T-helper 22 cell (primary cell): ENCODE results near the gene NAXD.
"Not testable (repeated sequence)": the region's sequence is repeated elsewhere in the genome, so short reads cannot be mapped to it uniquely, and the experiment has no call there.

Experiments used
- DNase-seq: peaks from one replicate; pipeline ENCODE4 v3.0.0-alpha.2; 2020; ENCODE audit warnings: low read depth

NAXD gene

DNA sequence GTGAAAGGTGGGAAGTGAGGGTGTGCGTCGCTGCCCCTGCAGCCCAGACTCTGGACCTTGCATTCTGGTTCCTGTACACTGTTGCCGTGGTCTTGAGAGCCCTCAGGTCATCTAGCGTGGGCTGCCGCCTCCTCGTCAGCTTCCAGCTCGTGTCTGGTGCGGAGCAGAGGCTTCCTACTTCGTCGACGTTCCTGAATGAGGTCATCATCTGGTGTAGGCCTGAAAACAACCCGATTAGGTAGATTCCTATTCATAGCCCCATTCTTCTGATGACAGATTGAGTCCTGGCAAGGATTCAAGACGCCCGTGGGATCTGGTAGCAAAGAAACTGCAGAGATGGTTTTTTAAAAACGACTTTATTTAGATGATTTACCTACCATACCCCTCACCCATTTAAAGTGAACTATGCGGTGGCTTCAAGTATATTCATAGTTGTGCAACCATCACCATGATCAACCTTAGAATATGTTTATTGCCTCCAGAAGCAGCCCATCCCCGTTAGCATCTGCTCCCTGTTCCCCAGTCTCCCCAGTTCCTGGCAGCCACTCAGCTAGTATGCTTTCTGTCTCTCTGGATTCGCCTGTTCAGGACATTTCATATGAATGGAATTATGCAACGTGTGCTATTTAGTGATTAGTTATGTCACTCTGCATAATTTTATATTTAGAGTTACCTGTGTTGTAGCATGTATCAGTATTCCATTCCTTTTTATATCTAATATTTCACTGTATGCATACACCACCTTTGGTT lies 13.8 kb downstream of the NAXD start:
- DNase-seq, result no peak

DNA sequence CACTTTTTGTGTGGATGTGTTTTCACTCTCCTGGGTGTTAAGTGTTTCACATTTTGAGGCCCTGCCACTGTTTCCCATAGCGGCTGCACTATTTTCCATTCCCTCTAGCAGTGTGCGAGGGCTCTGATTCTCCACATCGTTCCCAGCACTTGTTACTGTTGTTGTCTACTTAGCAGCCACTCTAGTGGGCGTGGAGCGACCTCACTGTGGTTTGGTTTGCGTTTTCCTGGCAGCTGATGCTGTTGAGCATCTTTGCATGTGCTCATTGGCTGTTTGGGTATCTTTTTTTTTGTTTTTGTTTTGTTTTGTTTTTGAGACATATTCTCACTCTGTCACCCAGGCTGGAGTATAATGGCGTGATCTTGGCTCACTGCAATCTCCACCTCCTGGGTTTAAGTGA lies 14.4 kb downstream of the NAXD start:
- no peak for DNase-seq

DNA sequence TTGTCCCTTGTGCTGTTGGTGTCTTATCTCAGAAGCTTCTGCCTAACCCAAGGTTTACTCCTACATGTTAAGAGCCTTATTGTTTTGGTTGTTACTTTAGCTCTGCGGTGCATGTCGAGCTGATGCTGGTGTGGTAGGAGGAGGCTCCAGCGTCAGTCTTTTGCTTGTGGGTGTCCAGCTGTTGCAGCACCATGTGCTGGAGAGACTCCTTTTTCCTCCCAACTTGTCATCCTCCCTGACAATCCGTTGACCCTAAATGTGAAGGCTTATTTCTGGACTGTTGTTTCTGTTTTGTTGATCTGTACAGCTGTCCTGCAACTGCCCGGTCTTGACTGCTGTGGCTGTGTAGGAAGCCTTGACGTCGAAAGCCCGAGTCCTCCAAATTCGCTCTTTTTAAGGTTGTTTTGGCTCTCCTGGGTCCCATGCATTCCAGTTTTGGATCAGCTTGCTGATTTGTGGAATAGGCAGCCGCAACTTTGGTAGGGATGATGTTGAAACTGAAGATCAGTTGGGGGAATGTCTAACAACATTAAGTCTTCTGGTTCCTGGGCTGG lies 15.3 kb downstream of the NAXD start:
- no peak for DNase-seq

DNA sequence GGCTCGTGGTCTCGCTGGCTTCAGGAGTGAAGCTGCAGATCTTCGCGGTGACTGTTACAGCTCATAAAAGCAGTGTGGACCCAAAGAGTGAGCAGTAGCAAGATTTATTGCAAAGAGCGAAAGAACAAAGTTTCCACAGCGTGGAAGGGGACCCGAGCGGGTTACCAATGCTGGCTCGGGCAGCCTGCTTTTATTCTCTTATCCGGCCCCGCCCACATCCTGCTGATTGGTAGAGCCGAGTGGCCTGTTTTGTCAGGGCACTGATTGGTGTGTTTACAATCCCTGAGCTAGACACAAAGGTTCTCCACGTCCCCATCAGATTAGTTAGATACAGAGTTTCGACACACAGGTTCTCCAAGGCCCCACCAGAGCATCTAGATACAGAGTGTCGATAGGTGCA lies 16.9 kb downstream of the NAXD start:
- DNase-seq, result not testable (repeated sequence)

DNA sequence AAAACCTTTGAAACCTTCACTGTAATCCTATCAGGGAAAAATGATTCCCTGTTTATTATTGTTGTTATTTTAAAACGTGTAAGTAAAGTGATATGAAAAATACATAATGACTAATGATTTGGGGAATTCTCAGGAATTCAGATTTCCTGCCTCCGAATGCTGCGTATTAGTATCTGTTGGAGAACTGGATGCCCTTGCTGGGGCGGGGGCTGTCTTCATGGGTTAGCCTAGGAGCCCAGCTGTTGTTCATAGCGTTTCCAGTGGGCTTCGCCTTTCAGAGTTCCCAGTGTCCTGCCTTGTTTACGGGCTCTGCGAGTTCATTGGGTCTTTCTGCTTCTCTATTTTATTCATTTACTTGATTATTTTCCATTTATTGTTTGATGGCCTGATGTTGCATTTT lies 18.4 kb downstream of the NAXD start:
- no peak for DNase-seq

DNA sequence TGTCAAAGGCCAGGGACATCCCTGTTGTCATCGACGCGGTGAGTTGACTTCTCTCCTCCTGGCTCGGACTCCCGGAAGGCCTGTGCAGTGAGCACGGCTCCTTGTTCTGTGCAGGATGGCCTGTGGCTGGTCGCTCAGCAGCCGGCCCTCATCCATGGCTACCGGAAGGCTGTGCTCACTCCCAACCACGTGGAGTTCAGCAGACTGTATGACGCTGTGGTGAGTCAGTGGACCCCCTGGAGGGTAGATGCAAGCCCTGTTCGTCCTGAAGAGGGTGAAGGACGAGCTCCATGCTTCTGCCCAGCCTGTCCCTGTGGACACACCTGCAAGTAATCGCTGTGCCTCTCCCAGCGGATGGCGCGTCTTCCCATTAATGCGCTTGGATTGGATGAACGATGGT lies 19.2 kb downstream of the NAXD start:
- no peak for DNase-seq

DNA sequence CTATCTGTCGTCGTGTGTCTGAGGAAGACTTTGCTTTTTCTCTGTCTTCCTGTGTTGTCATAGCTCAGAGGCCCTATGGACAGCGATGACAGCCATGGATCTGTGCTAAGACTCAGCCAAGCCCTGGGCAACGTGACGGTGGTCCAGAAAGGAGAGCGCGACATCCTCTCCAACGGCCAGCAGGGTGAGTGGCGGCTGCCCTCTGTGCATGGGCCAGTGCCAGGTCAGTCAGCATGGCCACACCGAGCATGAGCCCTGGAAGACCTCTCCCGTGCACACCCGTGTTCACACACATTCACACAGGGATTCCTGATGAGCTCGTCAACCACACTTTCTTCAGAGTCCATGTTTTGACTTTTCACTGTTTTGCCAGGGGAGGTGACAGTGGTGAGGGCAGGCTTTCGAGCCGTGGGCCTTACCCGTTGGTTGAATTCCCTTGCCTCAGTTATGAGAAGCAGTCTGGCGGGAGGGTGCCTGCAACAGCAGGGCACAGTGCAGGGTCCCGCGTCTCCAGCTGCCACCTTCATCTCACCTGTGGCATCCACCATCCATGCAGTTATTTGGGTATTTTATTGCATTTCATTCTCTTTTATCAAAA lies 20.2 kb downstream of the NAXD start:
- no peak for DNase-seq

DNA sequence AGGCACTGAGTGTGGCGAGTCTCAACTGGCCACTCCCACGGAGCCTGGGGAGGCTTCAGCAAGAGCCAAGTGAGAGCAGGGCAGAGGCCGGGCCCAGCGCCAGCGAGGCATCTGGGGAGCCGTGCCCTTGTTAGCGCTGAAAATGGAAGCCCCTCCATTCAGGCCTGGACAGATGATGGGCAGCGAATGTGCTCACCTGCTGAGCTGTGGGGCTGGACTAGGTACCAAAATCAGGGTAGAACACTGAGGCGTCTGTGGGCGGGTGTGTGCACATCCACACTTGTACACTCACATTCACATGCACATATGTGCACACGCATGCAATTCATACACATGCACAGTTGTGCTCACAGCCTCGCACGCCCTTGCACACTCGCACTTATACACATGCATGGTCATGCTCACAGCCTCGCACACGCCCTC lies 20.7 kb downstream of the NAXD start:
- DNase-seq, result no peak

DNA sequence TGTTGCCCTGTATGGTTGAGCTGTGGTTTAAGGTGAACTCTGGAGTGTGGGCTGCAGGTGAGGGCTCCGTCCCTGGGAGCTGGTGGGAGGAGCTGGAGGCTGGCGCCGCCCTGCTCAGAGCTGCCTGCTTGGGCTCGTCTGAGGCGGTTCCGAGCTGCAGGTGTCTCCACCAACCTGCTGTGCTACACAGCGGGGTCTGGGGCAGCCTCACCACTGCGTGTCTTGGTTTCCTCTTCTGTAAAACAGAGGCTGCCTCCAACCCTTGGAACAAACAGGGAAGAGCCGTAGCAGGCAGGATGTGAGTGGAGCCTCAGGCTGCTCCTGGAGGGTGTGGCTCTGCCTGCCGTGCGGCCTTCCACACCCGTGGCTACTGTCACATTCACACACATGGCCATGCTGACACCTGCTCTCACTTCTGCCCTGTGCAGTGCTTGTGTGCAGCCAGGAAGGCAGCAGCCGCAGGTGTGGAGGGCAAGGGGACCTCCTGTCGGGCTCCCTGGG lies 21.4 kb downstream of the NAXD start:
- no peak for DNase-seq

DNA sequence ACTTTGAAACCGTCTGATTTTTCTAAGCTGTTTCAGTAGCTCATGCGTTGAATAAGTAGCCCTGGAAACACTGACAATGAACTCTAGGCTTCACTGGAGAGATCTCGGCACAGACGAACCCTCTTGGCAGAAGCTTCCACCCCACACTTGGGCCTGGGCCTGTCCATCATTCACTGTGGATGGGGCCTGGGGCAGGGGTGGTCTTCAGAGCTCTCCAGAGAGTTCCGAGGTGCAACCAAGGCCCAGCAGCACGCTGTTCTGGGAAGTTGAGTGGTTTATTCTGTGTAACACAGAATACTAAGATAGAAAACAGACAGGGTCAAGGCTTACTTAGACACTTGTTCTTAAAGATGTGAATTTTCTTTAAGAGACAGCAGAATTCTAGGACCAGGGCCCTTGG lies 21.9 kb downstream of the NAXD start:
- no peak for DNase-seq

DNA sequence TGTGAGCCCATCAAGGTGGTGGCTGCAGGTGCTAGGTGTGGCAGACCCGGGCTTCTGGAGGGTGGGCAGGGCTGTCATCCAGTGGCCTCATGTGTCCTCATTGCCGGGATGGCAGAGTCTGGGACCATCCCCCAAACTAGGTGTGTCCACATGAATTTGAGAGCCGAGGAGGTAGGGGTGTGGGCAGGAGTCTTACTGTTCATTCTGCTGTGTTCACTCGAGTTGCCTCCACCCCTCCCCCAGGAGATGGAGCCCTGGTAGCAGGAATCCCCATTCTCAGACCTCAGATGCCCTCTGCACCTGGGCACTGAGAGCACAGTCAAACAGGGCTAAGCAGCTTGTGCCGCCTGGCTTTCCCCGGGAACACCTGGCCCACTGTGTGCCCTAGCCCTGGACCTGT lies 22.4 kb downstream of the NAXD start:
- no peak for DNase-seq

DNA sequence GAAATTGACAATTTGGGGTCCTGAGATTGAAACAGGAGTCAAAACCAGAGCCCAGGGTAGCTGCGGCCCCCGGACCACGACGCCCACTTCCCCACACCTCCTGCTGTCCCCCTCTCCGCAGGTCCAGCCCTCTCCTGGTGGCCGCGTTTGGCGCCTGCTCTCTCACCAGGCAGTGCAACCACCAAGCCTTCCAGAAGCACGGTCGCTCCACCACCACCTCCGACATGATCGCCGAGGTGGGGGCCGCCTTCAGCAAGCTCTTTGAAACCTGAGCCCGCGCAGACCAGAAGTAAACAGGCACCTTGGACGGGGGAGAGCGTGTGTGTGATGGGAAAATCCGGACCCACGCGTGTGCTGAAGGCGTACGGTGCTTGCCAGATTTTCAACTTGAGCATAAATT lies 22.9 kb downstream of the NAXD start:
- no peak for DNase-seq

DNA sequence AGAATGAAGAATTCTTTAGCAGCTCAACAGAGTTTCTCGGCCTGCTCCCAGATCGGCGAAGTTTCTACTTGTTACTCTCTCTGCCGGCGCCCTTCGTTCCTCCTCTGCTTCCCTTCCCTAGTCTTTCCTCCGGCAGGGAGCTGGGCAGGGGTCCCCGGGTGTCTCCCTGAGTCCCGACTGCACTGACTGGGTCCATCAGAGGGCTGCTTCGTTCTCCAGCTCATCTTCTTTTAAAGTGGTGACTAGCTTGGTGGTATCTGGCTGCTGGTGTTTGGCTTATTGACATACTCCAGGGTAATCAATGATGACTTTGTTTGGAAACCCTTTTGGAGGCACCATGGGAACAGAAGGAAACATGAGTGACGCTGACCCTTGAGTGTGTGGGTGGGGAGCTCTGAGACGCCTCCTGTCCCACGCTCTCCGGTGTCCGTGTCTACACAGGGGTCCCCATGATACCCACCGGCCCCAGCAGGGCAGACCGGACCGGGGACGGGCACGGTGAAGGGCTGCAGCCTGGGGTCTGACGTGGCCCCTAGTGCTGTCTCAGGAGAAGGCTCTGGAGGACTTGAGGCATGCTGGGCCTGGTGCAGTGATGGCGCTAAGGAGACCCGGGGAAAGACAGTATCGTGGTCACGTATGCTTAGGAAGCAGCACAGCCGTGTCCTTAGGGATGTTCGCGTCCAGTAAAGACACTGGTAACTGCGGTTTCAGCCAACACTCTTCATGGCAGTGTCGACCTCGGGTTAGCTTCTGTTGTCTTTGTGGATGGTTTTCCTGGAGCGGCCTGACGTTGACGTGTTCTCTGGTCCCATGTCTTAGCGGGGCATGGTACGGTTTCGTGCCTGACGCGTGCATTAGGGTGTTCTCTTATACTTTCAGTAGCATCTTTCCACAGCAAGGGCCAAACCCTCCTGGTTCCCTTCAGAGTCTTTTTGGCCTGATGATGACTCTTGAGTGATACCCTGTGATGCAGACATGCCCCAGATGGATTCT lies 23.8 kb downstream of the NAXD start:
- no peak for DNase-seq

DNA sequence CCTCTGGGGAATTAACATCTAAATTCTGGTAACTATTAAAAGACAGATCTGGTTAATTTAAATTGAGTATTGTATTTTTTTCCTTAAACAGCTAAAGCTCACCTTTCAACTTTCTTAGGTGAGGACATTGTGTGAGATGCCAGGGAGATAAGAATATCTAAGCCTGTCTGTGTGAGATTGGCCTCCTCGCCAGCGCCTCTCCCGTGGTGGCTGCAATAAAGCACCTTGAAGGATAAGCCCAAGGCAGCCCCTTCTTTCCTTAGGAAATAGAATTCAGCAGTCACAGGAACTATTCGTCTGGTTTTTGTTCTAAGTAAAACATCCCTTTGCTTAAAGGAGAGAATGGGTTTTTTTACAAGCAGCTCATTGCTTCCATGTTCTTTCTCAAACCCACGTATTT lies 24.6 kb downstream of the NAXD start:
- no peak for DNase-seq

DNA sequence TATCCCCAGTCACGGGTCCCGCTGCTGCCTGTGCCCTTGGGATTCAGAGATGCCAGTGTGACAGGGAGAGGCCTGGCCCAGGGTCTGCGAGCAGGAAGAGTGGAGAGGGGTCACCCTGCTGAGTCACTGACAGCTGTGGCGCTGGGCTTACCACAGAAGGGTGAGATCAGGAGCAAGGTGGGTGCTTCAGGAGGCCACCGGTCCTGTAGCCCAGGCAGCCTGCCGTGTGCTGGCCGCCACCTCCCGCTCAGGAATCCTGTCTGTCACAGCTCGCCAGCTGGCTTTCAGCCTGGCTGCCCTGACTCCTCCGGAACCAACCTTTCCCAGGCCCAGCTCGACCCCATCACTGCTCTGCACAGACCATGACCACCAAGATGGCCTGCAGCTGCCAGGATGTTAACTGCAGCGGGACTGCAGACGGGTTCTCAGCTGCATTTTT lies 25.3 kb downstream of the NAXD start:
- no peak for DNase-seq

DNA sequence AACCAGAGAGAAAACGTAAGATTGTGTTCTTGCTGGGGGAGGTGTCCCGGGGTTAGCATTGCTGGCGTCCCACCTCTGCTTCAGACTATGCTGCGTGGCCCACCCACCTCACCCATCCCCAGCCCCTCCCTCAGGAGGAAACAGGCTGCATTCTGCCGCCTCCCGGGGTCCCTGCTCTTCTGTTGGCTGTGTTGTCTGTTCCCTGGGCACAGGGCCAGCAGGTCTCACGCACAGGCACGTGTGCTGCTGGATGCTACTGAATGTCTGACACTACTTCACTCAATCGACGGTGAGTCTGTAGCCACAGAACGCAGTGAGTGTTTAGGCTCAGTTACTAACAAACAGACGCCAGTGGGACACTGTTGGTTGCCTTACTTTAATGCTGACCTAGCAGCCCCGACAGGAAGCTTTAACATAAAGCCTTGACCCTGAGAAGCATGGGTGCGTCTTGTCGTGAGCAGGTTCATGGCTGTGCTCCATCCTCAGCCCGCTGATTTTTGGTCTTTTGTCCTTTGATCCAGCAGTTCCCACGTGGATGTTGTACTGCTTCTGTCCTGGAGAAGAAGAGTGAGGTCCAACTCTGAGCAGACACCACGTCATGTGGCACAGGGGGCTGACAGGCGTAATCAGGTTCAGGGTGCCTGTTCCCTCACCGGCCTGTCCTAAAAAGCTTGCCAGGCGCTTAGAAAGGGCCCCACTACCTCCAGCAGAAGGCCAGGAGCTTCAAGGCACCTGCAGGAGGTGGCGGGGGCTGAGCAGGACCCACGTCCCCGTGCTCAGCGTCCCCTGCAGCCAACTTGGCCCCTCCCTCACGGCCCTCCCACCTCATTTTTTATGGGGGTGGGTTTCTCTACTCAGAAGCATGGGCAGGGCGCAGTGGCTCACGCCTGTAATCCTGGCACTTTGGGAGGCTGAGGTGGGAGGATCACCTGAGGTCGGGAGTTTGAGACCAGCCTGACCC lies 26.0 kb downstream of the NAXD start:
- DNase-seq, result no peak

DNA sequence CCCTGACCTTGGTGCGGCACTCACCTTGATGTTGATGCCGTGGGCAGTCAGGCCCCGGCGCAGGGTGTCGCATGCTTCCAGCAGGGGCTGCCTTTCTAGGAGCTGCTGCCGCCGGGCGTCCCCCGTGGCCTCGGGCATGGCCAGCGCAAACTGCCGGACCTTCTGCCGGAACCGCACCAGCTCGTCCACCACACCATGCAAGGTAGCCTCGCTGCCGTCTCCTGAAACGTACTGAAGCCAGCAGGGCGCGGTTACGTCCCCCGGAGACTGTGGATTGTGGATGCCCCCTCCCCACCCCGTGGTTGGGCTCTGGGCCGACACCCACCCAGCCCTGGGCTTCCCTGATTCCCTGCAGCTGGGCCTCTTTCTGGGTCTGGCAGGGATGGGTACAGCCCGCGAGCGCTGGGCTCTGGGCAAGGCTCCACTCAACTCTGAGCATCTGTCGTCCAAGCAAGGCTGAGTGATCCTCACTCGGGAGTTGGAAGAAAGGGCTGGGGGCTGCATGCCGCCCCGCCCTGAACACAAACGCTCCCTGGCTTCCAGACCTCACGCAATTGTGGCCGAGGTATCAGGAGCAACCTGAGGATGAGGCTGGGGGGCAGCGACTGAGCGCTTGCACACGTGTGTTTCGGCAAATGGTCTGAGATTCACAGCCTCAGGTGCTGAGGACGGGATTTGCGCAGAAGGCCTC lies 27.1 kb downstream of the NAXD start:
- DNase-seq, result no peak

DNA sequence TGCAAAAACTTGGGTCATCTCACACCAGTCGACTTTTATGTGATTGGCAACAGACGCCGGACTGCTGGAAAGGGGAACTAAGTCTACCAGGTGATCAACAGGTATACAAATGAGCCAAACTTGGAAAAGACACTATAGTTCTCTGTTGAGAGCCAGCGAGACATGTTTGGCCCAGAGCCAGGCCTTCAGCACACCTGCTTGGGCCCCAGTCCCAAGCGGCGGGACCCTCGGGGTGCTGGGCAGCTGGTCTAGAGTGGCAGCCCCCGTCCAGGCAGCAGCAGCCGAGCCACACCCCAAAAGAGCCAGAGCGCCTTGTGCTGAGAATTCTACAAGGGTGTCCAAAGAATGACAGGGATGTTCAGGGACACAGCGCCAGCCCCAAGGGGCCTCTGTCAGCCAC lies 28.0 kb downstream of the NAXD start:
- no peak for DNase-seq

DNA sequence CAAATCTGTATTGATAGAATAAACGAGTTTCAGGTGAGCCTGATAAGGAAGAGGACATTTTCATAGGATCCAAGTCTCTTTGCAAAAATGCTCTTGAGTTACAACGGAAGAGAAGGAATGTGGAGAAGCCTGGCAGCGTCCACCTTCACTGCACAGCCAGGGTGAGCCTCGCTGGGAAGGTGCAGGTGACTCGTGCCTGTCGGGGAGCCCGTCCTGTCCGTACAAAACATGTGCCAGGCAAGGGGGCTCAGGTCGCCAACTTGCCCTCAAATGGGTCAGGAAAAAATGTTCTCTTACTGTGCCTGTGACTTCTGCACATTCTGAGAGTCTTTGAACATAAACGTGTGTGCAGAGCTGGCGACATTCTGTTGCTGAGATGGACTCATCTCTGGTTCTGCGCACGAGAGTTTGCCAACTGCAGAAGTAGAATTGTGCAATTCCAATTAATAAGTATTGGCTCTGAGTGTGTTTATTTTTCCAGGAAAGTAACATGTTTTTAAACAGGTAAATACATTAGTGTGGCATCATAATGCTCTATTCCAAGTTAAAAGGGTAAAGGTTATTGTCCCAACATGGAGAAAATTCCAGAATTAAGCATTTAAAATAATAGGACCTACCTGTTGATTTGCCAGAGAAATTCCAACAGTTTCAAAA lies 28.6 kb downstream of the NAXD start:
- no peak for DNase-seq
